Lower leg skin (tissue), 4 donors: Measurements from ENCODE around the gene SDHD. TPM values are rescaled to one million over a fixed set of nuclear protein-coding genes. Genes with fewer than 3 reads are reported as not detected.

ENCODE experiments used
- DNase-seq, 2 donors: peaks; one replicate each; pipeline ENCODE4 v3.0.0-alpha.2; 2019; ENCODE audit warnings: low spot score in 2 of 2
- H3K4me3 ChIP-seq: fragments of 200-600 bp; sonication (generic); 2 replicates; pipeline ENCODE4 v1.5.1; 2017; ENCODE audit warnings: mild to moderate bottlenecking, low read depth; ENCODE audit not compliant: poor library complexity, severe bottlenecking
- CTCF ChIP-seq, 3 donors: fragments of 450-650 bp; IDR thresholded peaks; one replicate each; pipeline ENCODE4 v1.5.1; 2016; ENCODE audit warnings: antibody characterized with exemption in 3 of 3, mild to moderate bottlenecking in 3 of 3, moderate library complexity in 2 of 3
- POLR2A ChIP-seq, 2 donors: fragments of 450-650 bp; IDR thresholded peaks; one replicate each; pipeline ENCODE4 v1.6.1; 2016 to 2017; ENCODE audit warnings: antibody characterized with exemption in 2 of 2, mild to moderate bottlenecking in 1 of 2, moderate library complexity in 1 of 2
- WGBS, 2 donors: methylation state at CpG; one replicate each; pipeline ENCODE4 v1.1.5; 2018; 5-methylcytosine and 5-hydroxymethylcytosine counted together
- intact Hi-C: fragments of 100-400 bp; cut with DNase I; formaldehyde crosslinking; loops from one replicate; pipeline ENCODE4 v1.15.0; 2023; ENCODE audit warnings: low total_unique reads
- total RNA-seq, 4 donors: library from RNA; depleted of rRNA; stranded (reverse); fragments of >200 nt; gene quantifications; one replicate each; pipeline ENCODE4 v1.1.0, GENCODE V29; 2016

The SDHD gene
- total RNA-seq, 4 donors from 2014 or later: 60.9 to 142 (median 98.9) TPM

GRCh38 chr11:112114460-112114859 is 27.8 kb downstream of the SDHD start:
- intact Hi-C loops: loop anchor here (10.0 kb wide), 1 partner anchor 60 kb away; the partner anchor contains the start of gene BCO2
- 93 to 95% methylated on average over 2 of the region's 2 CpGs for WGBS, 2 donors
- no peak for TF ChIP-seq CTCF (IDR thresholded peaks at IDR 0.05)
- no peak for TF ChIP-seq POLR2A (IDR thresholded peaks at IDR 0.05)
- H3K4me3 ChIP-seq: no peak overlapping the region
- no peak for DNase-seq

- WGBS, 2 donors: 54 to 68% methylated on average over 5 of the region's 5 CpGs
- intact Hi-C loops: loop anchor here (10.0 kb wide), 1 partner anchor 59 kb away; the partner anchor contains the start of gene BCO2
- TF ChIP-seq POLR2A (IDR thresholded peaks at IDR 0.05) (no peak), CTCF (IDR thresholded peaks at IDR 0.05) (no peak)
- DNase-seq: no peak
- no peak overlapping the region for H3K4me3 ChIP-seq
These were observed 28.7 kb downstream of the SDHD start for GRCh38 chr11:112115386-112115785.

GRCh38 chr11:112118176-112118575 is 31.5 kb downstream of the SDHD start:
- no peak for TF ChIP-seq POLR2A (IDR thresholded peaks at IDR 0.05)
- no peak for TF ChIP-seq CTCF (IDR thresholded peaks at IDR 0.05)
- WGBS, 2 donors: 79 to 85% methylated on average over 2 of the region's 2 CpGs
- intact Hi-C loops: loop anchor here (10.0 kb wide), 1 partner anchor 57 kb away; the partner anchor contains the start of gene BCO2
- H3K4me3 ChIP-seq: no peak overlapping the region
- no peak for DNase-seq

- no peak for DNase-seq
- TF ChIP-seq POLR2A (IDR thresholded peaks at IDR 0.05) (no peak), CTCF (IDR thresholded peaks at IDR 0.05) (no peak)
- no peak overlapping the region for H3K4me3 ChIP-seq
- intact Hi-C loops: no loop called here
- 70 to 81% methylated on average over 5 of the region's 5 CpGs for WGBS, 2 donors
These were observed 35.4 kb downstream of the SDHD start for GRCh38 chr11:112121981-112122615.

- H3K4me3 ChIP-seq: no peak overlapping the region
- WGBS, 2 donors: 65 to 69% methylated on average over 4 of the region's 4 CpGs
- intact Hi-C loops: no loop called here
- no peak for TF ChIP-seq POLR2A (IDR thresholded peaks at IDR 0.05)
- no peak for TF ChIP-seq CTCF (IDR thresholded peaks at IDR 0.05)
- DNase-seq: no peak
These were observed 36.5 kb downstream of the SDHD start for GRCh38 chr11:112123129-112123528.

- 85 to 92% methylated on average over 2 of the region's 2 CpGs for WGBS, 2 donors
- H3K4me3 ChIP-seq: no peak overlapping the region
- DNase-seq: no peak
- no peak for TF ChIP-seq POLR2A (IDR thresholded peaks at IDR 0.05)
- TF ChIP-seq CTCF (IDR thresholded peaks at IDR 0.05): no peak
- intact Hi-C loops: no loop called here
These were observed 40.4 kb downstream of the SDHD start for GRCh38 chr11:112127056-112127455.
